ENCODE results near the gene VPS37C.
"Not testable (repeated sequence)": the region's sequence is repeated elsewhere in the genome, so short reads cannot be mapped to it uniquely, and the experiment has no call there.

Gene VPS37C

DNA sequence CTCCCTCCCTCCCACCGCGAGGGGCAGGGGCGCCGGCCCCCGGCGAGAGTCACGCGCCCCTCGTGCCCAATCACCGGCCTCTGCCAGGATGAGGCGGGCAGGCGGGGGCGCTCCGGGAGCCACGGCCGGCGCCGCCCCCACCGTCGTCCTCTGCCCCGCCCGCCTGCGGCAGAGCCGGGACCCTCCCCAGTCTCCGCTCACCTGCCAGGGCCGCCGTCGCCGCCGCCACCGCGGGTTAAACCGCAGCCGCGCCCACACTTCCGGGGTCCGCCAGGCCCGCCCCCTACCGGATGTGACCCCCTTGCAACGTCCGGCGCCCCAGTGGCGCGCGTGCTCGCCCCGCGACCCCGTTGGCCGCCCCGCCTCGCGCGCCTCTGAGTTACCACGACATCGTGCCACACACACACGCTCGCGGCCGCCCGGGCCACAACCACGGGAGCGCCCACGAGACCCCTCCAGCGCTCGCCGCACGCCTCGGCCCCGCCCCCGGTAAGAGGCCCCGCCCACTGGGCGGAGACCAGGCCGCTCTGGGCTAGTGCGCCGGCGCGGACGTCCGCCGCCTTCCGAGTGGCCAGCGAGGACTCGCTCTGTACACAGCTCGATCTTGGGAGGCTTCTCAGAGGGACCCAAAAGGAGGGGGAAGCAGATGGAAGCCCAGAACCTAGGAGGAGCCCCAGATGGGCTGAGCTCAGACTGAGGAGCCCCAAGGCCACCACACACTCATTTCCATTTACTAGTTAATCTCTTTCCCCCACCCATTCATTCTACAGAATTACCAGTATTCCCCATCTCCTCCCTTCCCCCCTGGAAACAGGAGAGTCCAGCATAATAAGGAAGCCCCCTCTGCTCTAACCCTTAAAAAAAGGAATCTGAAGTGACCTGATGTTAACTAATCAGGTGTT is at the start of gene VPS37C:
Gene VPS37C (minus strand): TSS at position 237 of the 902 bp plus-strand sequence. CDS start 22,597 bp downstream, outside the sequence.
- peak; percentile 89 for DNase-seq

DNA sequence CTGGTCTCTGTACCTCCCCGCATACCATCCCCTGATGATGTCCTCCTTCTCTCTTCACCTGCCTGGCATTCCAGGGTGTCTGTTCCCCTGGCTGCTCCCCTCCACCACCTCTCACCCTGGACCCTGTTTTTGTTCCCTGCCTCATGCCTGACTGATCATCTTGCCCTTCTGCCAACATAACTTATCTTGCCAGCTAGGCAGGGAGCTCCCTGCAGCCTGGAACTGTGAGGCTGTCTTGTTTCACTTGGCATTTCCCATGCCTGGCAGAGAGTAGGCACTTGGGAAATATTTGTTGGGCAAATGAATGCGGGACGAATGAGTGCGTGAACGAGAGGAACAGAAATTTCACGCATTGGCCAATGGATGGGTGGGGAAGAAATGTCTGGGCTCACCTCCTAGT is 49.4 kb upstream of the VPS37C start:
- not testable (repeated sequence) for DNase-seq

GRCh38 chr11:61207636-61208310 is 46.5 kb upstream of the VPS37C start:
- not testable (repeated sequence) for DNase-seq

- not testable (repeated sequence) for DNase-seq
Measured at GRCh38 chr11:61204502-61205059, 43.4 kb upstream of the VPS37C start.

GRCh38 chr11:61203873-61204272 is 42.6 kb upstream of the VPS37C start:
- DNase-seq, result not testable (repeated sequence)

DNA sequence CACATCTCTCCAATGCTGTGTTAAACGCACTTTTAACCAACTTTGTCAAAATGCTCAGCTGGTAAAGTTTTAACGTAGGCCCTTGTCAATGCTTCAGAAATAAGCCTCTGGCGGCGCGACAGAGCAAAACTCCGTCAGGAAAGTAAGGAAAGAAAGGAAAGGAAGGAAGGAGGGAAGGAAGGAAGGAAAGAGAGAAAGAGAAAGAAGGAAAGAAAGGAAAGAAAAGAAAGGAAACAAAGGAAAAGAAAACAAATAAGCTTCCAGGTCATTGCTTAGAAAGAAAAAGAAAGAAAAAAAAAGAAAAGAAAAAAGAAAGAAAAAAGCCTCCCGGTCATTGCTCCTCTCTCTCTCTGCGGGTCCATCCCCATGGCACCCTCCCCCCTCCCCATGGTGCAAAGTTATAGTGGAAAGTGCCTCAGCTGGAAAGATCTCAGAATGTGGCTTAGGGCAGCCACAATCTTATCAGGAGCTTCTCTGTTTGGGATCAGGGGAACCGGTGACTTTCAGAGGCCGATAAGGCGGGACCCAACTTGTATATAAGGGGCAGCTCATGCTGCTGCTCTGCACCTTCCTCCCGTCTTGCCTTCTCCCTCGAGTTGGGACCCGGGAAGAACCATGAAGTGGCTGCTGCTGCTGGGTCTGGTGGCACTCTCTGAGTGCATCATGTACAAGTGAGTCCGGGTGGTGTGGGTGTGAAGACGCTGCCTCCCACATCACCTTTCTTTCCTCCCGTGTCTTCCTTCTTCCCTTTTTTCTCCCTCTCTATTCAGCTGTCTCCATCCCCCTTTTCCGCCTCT is 41.9 kb upstream of the VPS37C start, which contains the start of gene PGA3:
Gene PGA3 (plus strand): TSS at position 566 of the 797 bp plus-strand sequence. CDS start 50 bp downstream, at position 616.
- not testable (repeated sequence) for DNase-seq

DNA sequence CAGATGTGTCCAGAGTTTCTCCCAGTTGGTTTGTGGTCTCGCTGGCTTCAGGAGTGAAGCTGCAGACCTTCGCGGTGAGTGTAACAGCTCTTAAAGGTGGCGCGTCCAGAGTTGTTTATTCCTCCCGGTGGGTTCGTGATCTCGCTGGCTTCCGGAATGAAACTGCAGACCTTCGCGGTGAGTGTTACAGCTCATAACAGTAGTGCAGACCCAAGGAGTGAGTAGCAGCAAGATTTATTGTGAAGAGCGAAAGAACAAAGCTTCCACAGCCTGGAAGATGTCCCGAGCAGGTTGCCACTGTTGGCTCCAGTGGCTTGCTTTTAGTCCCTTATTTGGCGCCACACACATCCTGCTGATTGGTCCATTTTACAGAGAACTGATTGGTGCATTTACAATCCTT is 40.2 kb upstream of the VPS37C start:
- no peak for DNase-seq

- no peak for DNase-seq
Measured at GRCh38 chr11:61198948-61199523, 37.8 kb upstream of the VPS37C start.

GRCh38 chr11:61198361-61198760 is 37.1 kb upstream of the VPS37C start:
- no peak for DNase-seq

DNA sequence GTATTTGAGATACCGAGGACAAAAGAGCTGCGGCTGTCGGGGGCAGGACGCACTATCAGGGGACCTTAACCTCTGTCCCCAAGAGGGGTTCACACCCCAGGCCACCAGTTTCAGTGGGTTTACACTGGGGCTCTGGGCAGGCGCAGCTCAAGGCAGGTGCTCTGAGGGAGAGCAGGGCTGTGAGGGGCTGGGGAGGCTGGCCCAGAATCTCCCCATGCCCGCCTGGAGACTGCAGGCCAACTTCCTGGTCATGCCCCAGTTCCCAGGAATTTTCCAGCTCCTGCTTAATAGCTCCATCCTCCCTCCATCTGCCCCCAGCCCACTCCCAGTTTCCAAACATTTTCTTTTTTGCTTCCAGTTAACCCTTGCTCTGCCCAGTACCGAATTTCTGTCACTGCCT is 34.5 kb upstream of the VPS37C start:
- DNase-seq, result no peak

DNA sequence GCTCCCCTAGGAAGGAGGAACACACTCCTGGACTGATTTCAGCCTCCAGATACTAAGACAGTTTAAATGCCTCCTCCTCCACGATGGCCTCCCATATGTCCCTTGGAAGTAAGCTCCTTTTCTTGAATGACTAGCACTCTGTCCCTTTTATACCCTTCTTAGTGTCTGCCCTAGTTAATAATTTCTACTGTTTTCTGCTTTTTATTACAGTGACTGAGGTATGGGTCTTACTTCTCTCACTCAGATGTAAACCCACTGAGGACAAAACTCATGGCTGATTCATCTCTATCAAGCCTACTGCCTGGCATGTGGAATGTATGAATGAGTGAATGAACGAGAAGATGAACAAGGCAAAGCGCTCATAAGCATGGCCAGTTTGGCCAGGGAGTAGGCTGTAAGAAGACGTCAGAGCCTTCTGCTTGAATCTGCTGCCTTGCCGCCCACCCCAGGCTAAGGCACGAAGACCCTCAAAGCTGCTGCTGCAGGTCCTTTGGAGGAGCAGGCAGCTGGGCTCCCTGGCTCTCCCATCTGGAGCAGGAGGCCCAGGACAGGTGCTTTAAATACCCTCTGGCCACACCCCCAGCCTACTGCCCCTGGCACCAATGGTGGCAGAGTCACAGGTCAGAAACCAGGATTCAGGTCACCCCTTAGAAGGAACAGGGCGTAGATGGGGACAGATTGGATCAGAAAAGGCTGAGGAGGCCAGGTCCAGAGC is 33.9 kb upstream of the VPS37C start:
- no peak for DNase-seq

DNA sequence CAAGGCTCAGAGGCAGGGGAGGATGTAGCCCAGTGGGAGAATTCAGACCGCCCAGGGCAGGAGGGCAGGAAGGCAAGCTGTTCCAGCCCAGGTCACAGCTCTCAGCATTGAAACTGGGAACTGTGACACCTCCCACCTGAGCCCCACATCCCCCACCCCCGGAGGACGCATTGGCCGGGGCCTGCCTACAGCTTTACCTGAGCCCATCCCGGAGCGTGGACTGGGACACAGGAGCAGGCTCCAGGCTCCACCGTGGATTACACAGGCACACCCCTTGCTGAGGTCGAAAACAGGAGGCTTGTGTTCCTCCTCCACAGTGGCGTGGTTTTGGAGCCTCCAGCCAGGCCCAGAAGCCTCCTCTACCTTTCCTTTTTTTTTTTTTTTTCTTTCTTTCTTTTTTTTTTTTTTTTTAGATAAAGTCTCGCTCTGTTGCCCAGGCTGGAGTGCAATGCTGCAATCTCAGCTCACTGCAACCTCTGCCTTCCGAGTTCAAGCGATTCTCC is 33.0 kb upstream of the VPS37C start:
- no peak for DNase-seq

GRCh38 chr11:61193596-61193995 is 32.4 kb upstream of the VPS37C start:
- DNase-seq, result no peak

GRCh38 chr11:61189933-61190332 is 28.7 kb upstream of the VPS37C start:
- DNase-seq, result no peak

DNA sequence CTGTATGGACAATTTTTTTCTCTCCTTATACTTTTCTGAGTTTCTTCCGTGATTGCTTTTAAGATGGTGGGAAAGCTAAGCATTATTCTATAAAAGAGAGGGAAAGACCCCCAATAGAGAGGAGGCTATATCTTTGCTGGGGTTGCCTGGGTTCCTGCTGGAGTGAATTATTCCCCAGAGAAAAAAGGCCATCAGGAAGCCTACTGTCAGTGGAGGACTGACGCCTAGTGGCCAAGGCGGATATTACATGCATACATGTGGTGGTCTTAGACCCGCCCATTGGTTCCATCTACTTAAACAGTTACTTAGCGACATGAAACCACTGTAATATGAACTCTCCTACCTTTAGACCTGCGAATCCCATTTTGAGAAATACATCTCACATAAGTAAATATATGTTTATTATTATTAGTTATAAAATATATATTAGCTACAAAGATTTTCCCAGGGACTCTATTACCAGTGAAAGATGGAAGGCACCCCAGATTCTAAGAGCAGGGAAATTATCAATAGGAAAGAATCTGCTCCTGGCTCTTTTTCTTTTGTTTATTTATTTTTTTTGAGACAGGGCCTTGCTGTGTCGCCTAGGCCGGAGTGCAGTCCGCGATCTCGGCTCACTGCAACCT is 26.4 kb upstream of the VPS37C start:
- peak; percentile 82 for DNase-seq

DNA sequence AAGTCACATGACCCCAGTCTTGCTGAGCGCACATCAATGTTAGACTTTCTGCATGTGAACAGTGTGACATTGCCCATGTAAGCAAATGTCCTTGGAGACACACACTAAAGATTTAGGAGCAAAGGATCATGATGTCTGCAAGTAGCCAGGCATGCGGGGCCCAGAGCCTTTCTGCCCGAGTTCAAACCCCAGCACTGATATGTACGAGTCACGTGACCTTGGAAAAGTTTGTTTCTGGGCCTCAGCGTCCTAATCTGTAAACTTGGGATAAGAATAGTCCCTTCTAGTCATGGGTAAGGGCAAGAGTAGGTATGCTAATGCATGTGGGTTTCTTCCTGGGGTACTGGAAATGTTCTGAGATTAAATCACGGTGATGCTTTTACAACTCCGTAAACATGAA is 25.3 kb upstream of the VPS37C start:
- no peak for DNase-seq

GRCh38 chr11:61183645-61184044 is 22.4 kb upstream of the VPS37C start:
- DNase-seq, result no peak

- DNase-seq, result no peak
Measured at GRCh38 chr11:61181489-61181888, 20.3 kb upstream of the VPS37C start.

- DNase-seq, result not testable (repeated sequence)
Measured at GRCh38 chr11:61180205-61180604, 19.0 kb upstream of the VPS37C start.

DNA sequence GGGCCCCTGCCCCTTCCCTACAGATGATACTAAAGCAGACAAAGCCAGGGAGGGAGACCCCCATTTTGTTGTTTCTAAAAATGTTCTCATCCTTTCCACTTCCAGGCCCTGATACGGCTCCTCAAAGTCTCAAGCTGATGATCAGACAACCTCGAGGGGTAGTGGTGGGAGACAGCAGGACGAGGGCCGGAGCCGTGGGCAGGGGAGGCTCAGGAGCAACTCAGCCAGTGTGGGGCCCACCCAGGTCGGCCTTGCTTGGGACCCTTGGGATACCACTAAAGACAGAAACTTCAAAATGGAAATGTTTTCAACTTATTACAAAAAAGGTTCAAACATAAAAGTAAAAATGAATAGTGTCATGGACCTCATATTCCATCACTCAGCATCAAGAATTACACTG is 15.2 kb upstream of the VPS37C start:
- no peak for DNase-seq

- DNase-seq, result no peak
Measured at GRCh38 chr11:61174949-61175348, 13.7 kb upstream of the VPS37C start.

Measured in activated gamma-delta T cell treated with Interleukin-2 at 50 U/mL for 16 hours (primary cell).